HepG2 (cell line): ENCODE data around the gene LRRC3C. TPM values are rescaled to one million over a fixed set of nuclear protein-coding genes. Genes with fewer than 3 reads are reported as not detected.

Source experiments
- FOXK1 ChIP-seq: sonication (generic); formaldehyde crosslinking; IDR thresholded peaks from 2 replicates; pipeline ENCODE4 v1.4.0; 2020; ENCODE audit warnings: low read depth, missing genetic modification reagents, borderline replicate concordance
- KAT7 ChIP-seq: IDR thresholded peaks from 2 replicates; pipeline ENCODE4 v1.6.1; 2018; ENCODE audit warnings: borderline replicate concordance, missing compliant biosample characterization
- KLF13 ChIP-seq: sonication (generic); formaldehyde crosslinking; IDR thresholded peaks from 2 replicates; pipeline ENCODE4 v1.4.0; 2020; ENCODE audit warnings: mild to moderate bottlenecking, missing genetic modification reagents
- MEIS1 ChIP-seq: sonication (generic); formaldehyde crosslinking; IDR thresholded peaks from 2 replicates; pipeline ENCODE4 v1.9.0; 2021; ENCODE audit warnings: mild to moderate bottlenecking, missing genetic modification reagents, moderate library complexity, borderline replicate concordance
- RARG ChIP-seq: sonication (generic); formaldehyde crosslinking; IDR thresholded peaks from 2 replicates; pipeline ENCODE4 v1.4.0; 2020; ENCODE audit warnings: low read depth, mild to moderate bottlenecking, missing genetic modification reagents
- RXRA ChIP-seq: sonication (generic); formaldehyde crosslinking; IDR thresholded peaks from 2 replicates; pipeline ENCODE4 v1.5.1; 2020; ENCODE audit warnings: missing genetic modification reagents
- SIX1 ChIP-seq: sonication (generic); formaldehyde crosslinking; IDR thresholded peaks from 2 replicates; pipeline ENCODE4 v1.4.0; 2020; ENCODE audit warnings: missing genetic modification reagents, borderline replicate concordance
- SNAI1 ChIP-seq: sonication (generic); formaldehyde crosslinking; IDR thresholded peaks from 2 replicates; pipeline ENCODE4 v1.5.0; 2020; ENCODE audit warnings: mild to moderate bottlenecking, missing genetic modification reagents, borderline replicate concordance
- SRSF1 ChIP-seq: fragments of 200-400 bp; formaldehyde crosslinking; optimal IDR thresholded peaks from 2 replicates; pipeline ENCODE3; 2017; ENCODE audit warnings: mild to moderate bottlenecking, low read depth, low read length, moderate library complexity
- ZNF296 ChIP-seq: sonication (generic); formaldehyde crosslinking; conservative IDR thresholded peaks from 2 replicates; pipeline ENCODE4 v1.5.0; 2020; ENCODE audit warnings: mild to moderate bottlenecking, missing genetic modification reagents
- ZNF430 ChIP-seq: sonication (generic); formaldehyde crosslinking; IDR thresholded peaks from 2 replicates; pipeline ENCODE4 v1.9.0; 2021; ENCODE audit warnings: mild to moderate bottlenecking, missing genetic modification reagents
- ZNF850 ChIP-seq: sonication (generic); formaldehyde crosslinking; conservative IDR thresholded peaks from 2 replicates; pipeline ENCODE4 v1.9.0; 2021; ENCODE audit warnings: mild to moderate bottlenecking, missing genetic modification reagents
- polyA plus RNA-seq, 8 experiments: library from polyadenylated mRNA; depleted of rRNA in 3 of 8; stranded (reverse) in 7 of 8; unstranded in 1 of 8; fragments of >200 nt; fragmentation: Illumina TruSeq in 4 of 8; extraction: Trizol in 4 of 8; gene quantifications; 2 replicates each; pipeline versions ENCODE4 v1.2.1 to v1.2.3, GENCODE V29; 2011 to 2016; ENCODE audit warnings: low read depth in 4 of 8, missing spikeins in 1 of 8, mixed read lengths in 1 of 8; ENCODE audit not compliant: insufficient read depth in 1 of 8
- total RNA-seq, 5 experiments: library from RNA; depleted of rRNA; stranded (reverse); fragments of >200 nt; fragmentation: Illumina TruSeq; extraction: Trizol; gene quantifications; 2 replicates each; pipeline ENCODE4 v1.2.3, GENCODE V29; 2016; ENCODE audit warnings: low read depth in 1 of 5
- TF ChIP-seq, protein P1 (sequence below): sonication (generic); formaldehyde crosslinking; IDR thresholded peaks from 2 replicates; pipeline ENCODE4 v1.5.0; 2020; ENCODE audit warnings: missing genetic modification reagents
- TF ChIP-seq, protein P2 (sequence below): sonication (generic); formaldehyde crosslinking; IDR thresholded peaks from 2 replicates; pipeline ENCODE4; 2020; ENCODE audit warnings: missing genetic modification reagents, mild to moderate bottlenecking, borderline replicate concordance
- TF ChIP-seq, protein P3 (sequence below): sonication (generic); formaldehyde crosslinking; IDR thresholded peaks from 2 replicates; pipeline ENCODE4 v1.5.0; 2020; ENCODE audit warnings: missing genetic modification reagents
- TF ChIP-seq, protein P4 (sequence below): IDR thresholded peaks from 2 replicates; pipeline ENCODE4 v1.6.1; 2018; ENCODE audit warnings: missing genetic modification reagents, mild to moderate bottlenecking, missing compliant biosample characterization
- TF ChIP-seq, protein P5 (sequence below): sonication (generic); formaldehyde crosslinking; IDR thresholded peaks from 2 replicates; pipeline ENCODE4 v1.4.0; 2020; ENCODE audit warnings: missing genetic modification reagents
- TF ChIP-seq, protein P6 (sequence below): sonication (generic); formaldehyde crosslinking; IDR thresholded peaks from 2 replicates; pipeline ENCODE4 v1.9.0; 2021; ENCODE audit warnings: missing genetic modification reagents, mild to moderate bottlenecking, borderline replicate concordance

Gene LRRC3C
- total and polyA plus RNA-seq, 2 of the 13 experiments (the other 11 are each of a cell fraction or from before 2014, with no cell fraction given): 0.17 TPM; not detected in 1

DNA sequence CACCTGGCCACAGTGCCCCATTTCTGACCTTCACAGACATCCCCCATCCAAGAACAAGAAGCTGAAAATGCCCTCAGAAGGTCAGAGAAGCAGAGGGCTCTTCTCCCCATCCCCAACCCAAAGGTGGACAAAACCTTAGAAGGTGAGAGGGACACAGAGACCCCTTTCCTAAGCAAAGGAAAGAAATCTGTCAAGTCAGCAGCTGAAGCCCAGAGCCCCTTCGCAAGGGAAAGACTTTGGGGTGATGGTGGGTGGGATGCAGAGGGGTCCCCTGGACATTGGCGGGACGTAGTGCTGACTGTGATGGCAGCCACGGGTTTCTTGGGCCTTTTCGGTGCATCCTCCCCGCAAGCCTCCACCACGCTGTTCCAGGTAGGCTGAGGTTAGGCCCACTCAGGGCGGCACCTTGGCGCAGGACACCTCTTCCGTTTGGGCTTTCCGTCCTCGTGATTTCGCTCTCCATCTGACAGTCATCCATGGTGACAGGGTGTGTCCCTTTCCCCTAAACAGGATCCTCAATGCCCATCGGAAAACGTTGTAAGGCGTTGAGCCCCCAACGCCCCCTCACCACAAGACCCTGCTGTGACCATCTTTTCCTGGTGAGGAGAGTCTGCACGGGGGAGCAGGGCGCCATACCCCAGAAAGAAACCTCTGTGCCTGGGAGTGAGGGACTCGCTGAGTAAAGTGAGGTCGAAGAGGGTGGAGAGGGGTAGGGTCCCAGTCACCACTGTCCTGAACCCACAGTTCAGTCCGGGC, 24.6 kb downstream of the LRRC3C start (continued):
- TF ChIP-seq KAT7 (CRISPR knock-in tag) (no peak), MEIS1 (no peak), RXRA (CRISPR knock-in tag) (no peak), ZNF850 (no peak), SIX1 (CRISPR knock-in tag) (no peak), SNAI1 (no peak), SRSF1 (no peak), KLF13 (CRISPR knock-in tag) (no peak), ZNF296 (no peak), FOXK1 (no peak), RARG (CRISPR knock-in tag) (no peak), ZNF430 (CRISPR knock-in tag) (no peak)
- TF ChIP-seq, protein P1, sequence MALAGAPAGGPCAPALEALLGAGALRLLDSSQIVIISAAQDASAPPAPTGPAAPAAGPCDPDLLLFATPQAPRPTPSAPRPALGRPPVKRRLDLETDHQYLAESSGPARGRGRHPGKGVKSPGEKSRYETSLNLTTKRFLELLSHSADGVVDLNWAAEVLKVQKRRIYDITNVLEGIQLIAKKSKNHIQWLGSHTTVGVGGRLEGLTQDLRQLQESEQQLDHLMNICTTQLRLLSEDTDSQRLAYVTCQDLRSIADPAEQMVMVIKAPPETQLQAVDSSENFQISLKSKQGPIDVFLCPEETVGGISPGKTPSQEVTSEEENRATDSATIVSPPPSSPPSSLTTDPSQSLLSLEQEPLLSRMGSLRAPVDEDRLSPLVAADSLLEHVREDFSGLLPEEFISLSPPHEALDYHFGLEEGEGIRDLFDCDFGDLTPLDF (CRISPR knock-in tag): no peak
- TF ChIP-seq, protein P2, sequence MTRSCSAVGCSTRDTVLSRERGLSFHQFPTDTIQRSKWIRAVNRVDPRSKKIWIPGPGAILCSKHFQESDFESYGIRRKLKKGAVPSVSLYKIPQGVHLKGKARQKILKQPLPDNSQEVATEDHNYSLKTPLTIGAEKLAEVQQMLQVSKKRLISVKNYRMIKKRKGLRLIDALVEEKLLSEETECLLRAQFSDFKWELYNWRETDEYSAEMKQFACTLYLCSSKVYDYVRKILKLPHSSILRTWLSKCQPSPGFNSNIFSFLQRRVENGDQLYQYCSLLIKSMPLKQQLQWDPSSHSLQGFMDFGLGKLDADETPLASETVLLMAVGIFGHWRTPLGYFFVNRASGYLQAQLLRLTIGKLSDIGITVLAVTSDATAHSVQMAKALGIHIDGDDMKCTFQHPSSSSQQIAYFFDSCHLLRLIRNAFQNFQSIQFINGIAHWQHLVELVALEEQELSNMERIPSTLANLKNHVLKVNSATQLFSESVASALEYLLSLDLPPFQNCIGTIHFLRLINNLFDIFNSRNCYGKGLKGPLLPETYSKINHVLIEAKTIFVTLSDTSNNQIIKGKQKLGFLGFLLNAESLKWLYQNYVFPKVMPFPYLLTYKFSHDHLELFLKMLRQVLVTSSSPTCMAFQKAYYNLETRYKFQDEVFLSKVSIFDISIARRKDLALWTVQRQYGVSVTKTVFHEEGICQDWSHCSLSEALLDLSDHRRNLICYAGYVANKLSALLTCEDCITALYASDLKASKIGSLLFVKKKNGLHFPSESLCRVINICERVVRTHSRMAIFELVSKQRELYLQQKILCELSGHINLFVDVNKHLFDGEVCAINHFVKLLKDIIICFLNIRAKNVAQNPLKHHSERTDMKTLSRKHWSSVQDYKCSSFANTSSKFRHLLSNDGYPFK: peak; percentile 72; the same call in 1 of the 2 replicates
- TF ChIP-seq, protein P3, sequence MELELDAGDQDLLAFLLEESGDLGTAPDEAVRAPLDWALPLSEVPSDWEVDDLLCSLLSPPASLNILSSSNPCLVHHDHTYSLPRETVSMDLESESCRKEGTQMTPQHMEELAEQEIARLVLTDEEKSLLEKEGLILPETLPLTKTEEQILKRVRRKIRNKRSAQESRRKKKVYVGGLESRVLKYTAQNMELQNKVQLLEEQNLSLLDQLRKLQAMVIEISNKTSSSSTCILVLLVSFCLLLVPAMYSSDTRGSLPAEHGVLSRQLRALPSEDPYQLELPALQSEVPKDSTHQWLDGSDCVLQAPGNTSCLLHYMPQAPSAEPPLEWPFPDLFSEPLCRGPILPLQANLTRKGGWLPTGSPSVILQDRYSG (CRISPR knock-in tag): no peak
- TF ChIP-seq, protein P4, sequence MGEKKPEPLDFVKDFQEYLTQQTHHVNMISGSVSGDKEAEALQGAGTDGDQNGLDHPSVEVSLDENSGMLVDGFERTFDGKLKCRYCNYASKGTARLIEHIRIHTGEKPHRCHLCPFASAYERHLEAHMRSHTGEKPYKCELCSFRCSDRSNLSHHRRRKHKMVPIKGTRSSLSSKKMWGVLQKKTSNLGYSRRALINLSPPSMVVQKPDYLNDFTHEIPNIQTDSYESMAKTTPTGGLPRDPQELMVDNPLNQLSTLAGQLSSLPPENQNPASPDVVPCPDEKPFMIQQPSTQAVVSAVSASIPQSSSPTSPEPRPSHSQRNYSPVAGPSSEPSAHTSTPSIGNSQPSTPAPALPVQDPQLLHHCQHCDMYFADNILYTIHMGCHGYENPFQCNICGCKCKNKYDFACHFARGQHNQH: no peak
- TF ChIP-seq, protein P5, sequence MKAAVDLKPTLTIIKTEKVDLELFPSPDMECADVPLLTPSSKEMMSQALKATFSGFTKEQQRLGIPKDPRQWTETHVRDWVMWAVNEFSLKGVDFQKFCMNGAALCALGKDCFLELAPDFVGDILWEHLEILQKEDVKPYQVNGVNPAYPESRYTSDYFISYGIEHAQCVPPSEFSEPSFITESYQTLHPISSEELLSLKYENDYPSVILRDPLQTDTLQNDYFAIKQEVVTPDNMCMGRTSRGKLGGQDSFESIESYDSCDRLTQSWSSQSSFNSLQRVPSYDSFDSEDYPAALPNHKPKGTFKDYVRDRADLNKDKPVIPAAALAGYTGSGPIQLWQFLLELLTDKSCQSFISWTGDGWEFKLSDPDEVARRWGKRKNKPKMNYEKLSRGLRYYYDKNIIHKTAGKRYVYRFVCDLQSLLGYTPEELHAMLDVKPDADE (CRISPR knock-in tag): no peak
- TF ChIP-seq, protein P6, sequence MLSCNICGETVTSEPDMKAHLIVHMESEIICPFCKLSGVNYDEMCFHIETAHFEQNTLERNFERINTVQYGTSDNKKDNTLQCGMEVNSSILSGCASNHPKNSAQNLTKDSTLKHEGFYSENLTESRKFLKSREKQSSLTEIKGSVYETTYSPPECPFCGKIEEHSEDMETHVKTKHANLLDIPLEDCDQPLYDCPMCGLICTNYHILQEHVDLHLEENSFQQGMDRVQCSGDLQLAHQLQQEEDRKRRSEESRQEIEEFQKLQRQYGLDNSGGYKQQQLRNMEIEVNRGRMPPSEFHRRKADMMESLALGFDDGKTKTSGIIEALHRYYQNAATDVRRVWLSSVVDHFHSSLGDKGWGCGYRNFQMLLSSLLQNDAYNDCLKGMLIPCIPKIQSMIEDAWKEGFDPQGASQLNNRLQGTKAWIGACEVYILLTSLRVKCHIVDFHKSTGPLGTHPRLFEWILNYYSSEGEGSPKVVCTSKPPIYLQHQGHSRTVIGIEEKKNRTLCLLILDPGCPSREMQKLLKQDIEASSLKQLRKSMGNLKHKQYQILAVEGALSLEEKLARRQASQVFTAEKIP (CRISPR knock-in tag): no peak
